Sigmoid colon (tissue), 7 donors: Measurements from ENCODE around the gene DAPK2. TPM values are rescaled to one million over a fixed set of nuclear protein-coding genes. Genes with fewer than 3 reads are reported as not detected.
"Not testable (repeated sequence)": the region's sequence is repeated elsewhere in the genome, so short reads cannot be mapped to it uniquely, and the experiment has no call there.

Source experiments
- DNase-seq: peaks from one replicate; pipeline ENCODE4 v3.0.0-alpha.2; 2019
- H3K27ac ChIP-seq, 4 donors: fragments of 200-600 bp; sonication (generic); one replicate each; pipeline ENCODE4 v1.5.1; 2016 to 2019; ENCODE audit warnings: mild to moderate bottlenecking in 1 of 4
- H3K27me3 ChIP-seq, 3 donors: fragments of 200-600 bp; sonication (generic); one replicate each; pipeline ENCODE4 v1.5.1; 2019; ENCODE audit warnings: mild to moderate bottlenecking in 1 of 3
- H3K36me3 ChIP-seq, 4 donors: fragments of 200-600 bp; sonication (generic); one replicate each; pipeline ENCODE4 v1.5.1; 2016 to 2019
- H3K4me1 ChIP-seq, 4 donors: fragments of 200-600 bp; sonication (generic); one replicate each; pipeline ENCODE4 v1.5.1; 2017 to 2019
- H3K4me3 ChIP-seq, 4 donors: fragments of 200-600 bp; sonication (generic); one replicate each; pipeline ENCODE4 v1.5.1; 2017 to 2019; ENCODE audit warnings: mild to moderate bottlenecking in 2 of 4, moderate library complexity in 1 of 4
- H3K9me3 ChIP-seq, 4 donors: fragments of 200-600 bp in 3 of 4; sonication (generic) in 3 of 4; one replicate each; pipeline versions ENCODE4 v1.5.1 to v1.6.1; 2013 to 2019
- EP300 ChIP-seq, 4 donors: sonication (generic); formaldehyde crosslinking; IDR thresholded peaks; one replicate each; pipeline ENCODE4 v1.6.1; 2017; ENCODE audit warnings: antibody characterized with exemption in 4 of 4
- POLR2A ChIP-seq, 2 donors: fragments of 450-650 bp; IDR thresholded peaks; one replicate each; pipeline ENCODE4 v1.6.1; 2016; ENCODE audit warnings: antibody characterized with exemption in 2 of 2, mild to moderate bottlenecking in 2 of 2, moderate library complexity in 2 of 2
- POLR2AphosphoS5 ChIP-seq, 4 donors: sonication (generic); formaldehyde crosslinking; IDR thresholded peaks; one replicate each; pipeline ENCODE4 v1.6.1; 2017; ENCODE audit warnings: antibody characterized with exemption in 4 of 4
- WGBS, 2 donors: extraction: QIAGEN DNeasy Blood & Tissue Kit; methylation state at CpG; one replicate each; pipeline ENCODE4 v1.1.7; 2013; 5-methylcytosine and 5-hydroxymethylcytosine counted together
- intact Hi-C: fragments of 100-400 bp; cut with DNase I; formaldehyde crosslinking; loops from one replicate; pipeline ENCODE4 v1.15.1; 2023
- polyA plus RNA-seq, 3 donors: library from polyadenylated mRNA; stranded (reverse); fragments of 200-250 nt; gene quantifications; one replicate each; pipeline ENCODE4 v1.2.3, GENCODE V29; 2013
- total RNA-seq, 4 donors: library from RNA; depleted of rRNA; stranded (reverse); fragments of >200 nt; gene quantifications; one replicate each; pipeline ENCODE4 v1.1.0, GENCODE V29; 2016
- TF ChIP-seq, protein P1 (sequence below), 4 experiments: fragments of 450-650 bp in 3 of 4; fragments of 200-600 bp in 1 of 4; IDR thresholded peaks; one replicate each; pipeline ENCODE4 v1.5.1; 2016 to 2019; ENCODE audit warnings: antibody characterized with exemption in 4 of 4, mild to moderate bottlenecking in 3 of 4, moderate library complexity in 2 of 4
- donor health status: healthy with polysubstance abuse.
- donor health status: Bipolar disorder and iron deficiency.
- donor health status: healthy.

The DAPK2 gene
- total and polyA plus RNA-seq, 7 donors: 2.1 to 27.7 (median 5.5) TPM

DNA sequence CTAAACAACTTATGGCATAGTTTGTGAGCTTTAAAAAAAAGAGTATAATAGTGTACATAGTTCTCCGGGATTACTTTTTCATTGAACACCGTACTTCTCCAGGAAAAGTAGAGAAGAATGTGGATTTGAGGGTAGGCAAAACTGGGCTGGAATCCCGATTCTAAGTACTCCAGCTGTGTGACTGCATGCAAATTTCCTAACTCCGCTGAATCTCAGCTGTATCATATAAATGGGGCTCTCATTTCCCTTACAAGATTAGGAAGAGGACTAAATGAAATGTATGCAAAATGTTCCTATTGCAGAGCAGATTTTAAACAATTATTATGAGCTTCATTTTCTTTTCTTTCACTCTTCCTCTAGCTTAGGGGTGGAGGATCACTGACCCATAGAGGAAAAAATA is 142.2 kb downstream of the DAPK2 start:
- Histone ChIP-seq H3K9me3 (no peaks in the 10 kb centered on the region), H3K4me3 (no peak overlapping the region), H3K27me3 (no peaks in the 10 kb centered on the region), H3K4me1 (peaks cover 0 to 3% (median 0%) of the 10 kb centered on the region in 4 donors), H3K36me3 (no peaks in the 10 kb centered on the region), H3K27ac (no peak overlapping the region)
- no peak for DNase-seq
- intact Hi-C loops: no loop called here
- 78 to 83% methylated on average over 4 of the region's 4 CpGs for WGBS, 2 donors
- TF ChIP-seq, protein P1, sequence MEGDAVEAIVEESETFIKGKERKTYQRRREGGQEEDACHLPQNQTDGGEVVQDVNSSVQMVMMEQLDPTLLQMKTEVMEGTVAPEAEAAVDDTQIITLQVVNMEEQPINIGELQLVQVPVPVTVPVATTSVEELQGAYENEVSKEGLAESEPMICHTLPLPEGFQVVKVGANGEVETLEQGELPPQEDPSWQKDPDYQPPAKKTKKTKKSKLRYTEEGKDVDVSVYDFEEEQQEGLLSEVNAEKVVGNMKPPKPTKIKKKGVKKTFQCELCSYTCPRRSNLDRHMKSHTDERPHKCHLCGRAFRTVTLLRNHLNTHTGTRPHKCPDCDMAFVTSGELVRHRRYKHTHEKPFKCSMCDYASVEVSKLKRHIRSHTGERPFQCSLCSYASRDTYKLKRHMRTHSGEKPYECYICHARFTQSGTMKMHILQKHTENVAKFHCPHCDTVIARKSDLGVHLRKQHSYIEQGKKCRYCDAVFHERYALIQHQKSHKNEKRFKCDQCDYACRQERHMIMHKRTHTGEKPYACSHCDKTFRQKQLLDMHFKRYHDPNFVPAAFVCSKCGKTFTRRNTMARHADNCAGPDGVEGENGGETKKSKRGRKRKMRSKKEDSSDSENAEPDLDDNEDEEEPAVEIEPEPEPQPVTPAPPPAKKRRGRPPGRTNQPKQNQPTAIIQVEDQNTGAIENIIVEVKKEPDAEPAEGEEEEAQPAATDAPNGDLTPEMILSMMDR (IDR thresholded peaks at IDR 0.05): no peak
- TF ChIP-seq EP300 (IDR thresholded peaks at IDR 0.05) (no peak), POLR2A (IDR thresholded peaks at IDR 0.05) (no peak), POLR2AphosphoS5 (IDR thresholded peaks at IDR 0.05) (no peak)

DNA sequence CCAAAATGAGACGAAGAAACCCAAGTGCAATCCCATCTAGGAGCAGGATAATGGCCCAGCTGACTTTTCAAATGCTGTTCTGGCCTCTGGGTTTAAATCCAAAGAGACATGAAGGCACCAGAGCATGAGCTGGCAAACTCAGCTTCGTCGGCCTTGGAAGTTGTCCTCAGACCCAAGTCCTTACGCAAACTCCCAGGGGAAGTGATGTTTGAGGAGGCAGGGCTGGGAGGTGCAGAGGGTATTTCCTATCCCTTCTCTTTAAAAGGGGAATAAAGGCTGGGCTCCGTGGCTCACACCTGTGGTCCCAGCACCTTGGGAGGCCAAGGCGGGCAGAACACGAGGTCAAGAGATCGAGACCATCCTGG is 143.6 kb downstream of the DAPK2 start:
- 79 to 86% methylated on average over 8 of the region's 8 CpGs for WGBS, 2 donors
- TF ChIP-seq, protein P1 (IDR thresholded peaks at IDR 0.05): no peak
- TF ChIP-seq POLR2AphosphoS5 (IDR thresholded peaks at IDR 0.05): no peak
- no peak for TF ChIP-seq EP300 (IDR thresholded peaks at IDR 0.05)
- no peak for TF ChIP-seq POLR2A (IDR thresholded peaks at IDR 0.05)
- no peak overlapping the region for H3K27ac ChIP-seq
- no peak overlapping the region for H3K4me3 ChIP-seq
- H3K27me3 ChIP-seq: no peaks in the 10 kb centered on the region
- H3K4me1 ChIP-seq: no peaks in the 10 kb centered on the region
- no peaks in the 10 kb centered on the region for H3K9me3 ChIP-seq
- intact Hi-C loops: no loop called here
- H3K36me3 ChIP-seq: no peaks in the 10 kb centered on the region
- DNase-seq: no peak

DNA sequence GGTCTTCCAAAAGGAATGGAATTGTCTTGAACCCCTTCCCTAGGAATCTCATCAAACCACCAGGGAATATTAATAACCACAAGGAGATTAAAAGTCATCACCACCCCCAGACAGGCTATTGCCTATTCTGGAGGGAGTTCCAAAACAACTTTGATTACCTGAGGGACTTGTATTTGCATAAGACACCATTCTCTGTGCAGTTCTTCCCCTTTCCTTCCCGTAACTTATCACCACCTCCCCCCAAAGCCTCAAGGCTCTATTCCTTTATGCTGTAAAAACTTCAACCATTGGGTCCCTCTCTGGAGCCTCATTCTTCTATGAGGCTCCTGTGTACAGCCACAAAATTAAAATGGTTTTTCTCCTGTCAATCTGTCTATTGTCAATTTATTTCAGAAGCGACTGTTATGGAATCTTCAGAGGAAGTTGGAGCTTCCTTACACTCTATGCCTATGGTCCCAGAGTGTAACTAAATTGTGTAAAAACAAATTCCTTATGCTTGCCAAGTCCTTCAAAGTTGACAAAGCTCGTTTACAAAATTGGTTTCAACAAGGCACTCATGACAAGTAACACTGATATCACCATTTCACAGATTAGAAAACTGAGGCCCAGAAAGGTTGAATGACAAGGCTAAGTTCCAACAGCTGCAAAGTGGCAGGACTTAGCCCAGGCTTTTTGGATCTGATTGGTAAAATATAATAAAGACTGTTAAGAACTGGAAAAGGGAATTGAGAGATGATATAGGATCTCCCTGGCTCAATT is 144.2 kb downstream of the DAPK2 start:
- TF ChIP-seq POLR2A (IDR thresholded peaks at IDR 0.05) (no peak), EP300 (IDR thresholded peaks at IDR 0.05) (no peak), POLR2AphosphoS5 (IDR thresholded peaks at IDR 0.05) (no peak)
- TF ChIP-seq, protein P1 (IDR thresholded peaks at IDR 0.05): no peak
- Histone ChIP-seq H3K36me3 (no peaks in the 10 kb centered on the region), H3K9me3 (no peaks in the 10 kb centered on the region), H3K27me3 (no peaks in the 10 kb centered on the region), H3K27ac (no peak overlapping the region), H3K4me1 (no peaks in the 10 kb centered on the region), H3K4me3 (no peak overlapping the region)
- intact Hi-C loops: no loop called here
- WGBS, 2 donors: 64 to 74% methylated on average over 3 of the region's 3 CpGs
- no peak for DNase-seq

DNA sequence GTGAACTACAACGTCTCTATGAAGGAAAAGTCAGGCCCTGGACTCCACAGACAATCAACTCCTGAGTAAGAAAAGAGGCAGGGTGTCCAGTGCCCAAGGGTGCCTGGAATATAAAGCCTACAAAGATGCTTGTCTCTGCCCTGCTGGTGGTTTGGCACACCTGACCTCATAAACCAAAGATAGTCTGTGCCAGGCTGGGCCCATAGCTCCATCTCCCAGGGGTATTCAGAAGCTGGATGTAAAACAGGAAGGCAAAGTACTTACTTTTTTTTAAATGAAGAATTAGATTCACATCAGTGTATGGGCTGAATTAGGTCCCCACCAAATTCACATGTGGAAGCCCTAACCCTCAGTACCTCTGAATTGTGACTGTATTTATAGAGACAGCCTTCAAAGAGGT is 146.0 kb downstream of the DAPK2 start:
- Histone ChIP-seq H3K27me3 (no peaks in the 10 kb centered on the region), H3K27ac (no peak overlapping the region), H3K4me1 (no peaks in the 10 kb centered on the region), H3K9me3 (no peaks in the 10 kb centered on the region), H3K36me3 (no peaks in the 10 kb centered on the region), H3K4me3 (no peak overlapping the region)
- no peak for DNase-seq
- whole genome bisulfite sequencing, 2 donors: 88 to 89% methylated on average over 1 of the region's 1 CpG
- intact Hi-C loops: no loop called here
- TF ChIP-seq POLR2AphosphoS5 (IDR thresholded peaks at IDR 0.05) (no peak), EP300 (IDR thresholded peaks at IDR 0.05) (no peak), POLR2A (IDR thresholded peaks at IDR 0.05) (no peak)
- TF ChIP-seq, protein P1 (IDR thresholded peaks at IDR 0.05): no peak

DNA sequence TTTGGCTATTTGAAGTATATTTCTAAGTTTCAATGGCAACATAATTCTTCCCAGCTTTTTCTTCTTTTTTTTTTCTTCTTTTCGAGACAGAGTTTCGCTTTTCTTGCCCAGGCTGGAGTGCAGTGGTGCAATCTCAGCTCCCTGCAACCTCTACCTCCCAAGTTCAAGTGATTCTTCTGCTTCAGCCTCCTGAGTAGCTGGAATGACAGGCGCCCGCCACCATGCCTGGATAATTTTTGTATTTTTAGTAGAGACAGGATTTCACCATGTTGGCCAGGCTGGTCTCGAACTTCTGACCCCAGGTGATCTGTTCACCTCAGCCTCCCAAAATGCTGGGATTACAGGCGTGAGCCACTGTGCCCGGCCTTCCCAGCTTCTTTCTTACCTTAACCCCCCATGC is 146.7 kb downstream of the DAPK2 start:
- H3K27ac ChIP-seq, H3K36me3 ChIP-seq, H3K27me3 ChIP-seq, DNase-seq, H3K4me3 ChIP-seq, H3K4me1 ChIP-seq, H3K9me3 ChIP-seq: not testable (repeated sequence)
- 90 to 96% methylated on average over 7 of the region's 7 CpGs for WGBS, 2 donors
- intact Hi-C loops: loop anchor here (10.0 kb wide), 1 partner anchor 165 kb away; no protein-coding TSS in a partner anchor
